Right ventricle myocardium inferior (tissue), 1 donor: ENCODE results near the gene DIAPH3. TPM values are rescaled to one million over a fixed set of nuclear protein-coding genes. Genes with fewer than 3 reads are reported as not detected.
"Not testable (repeated sequence)": the region's sequence is repeated elsewhere in the genome, so short reads cannot be mapped to it uniquely, and the experiment has no call there.

ENCODE experiments used
- ATAC-seq: fragments of 200-7000 bp; cut with Tn5 transposase; one replicate; pipeline ENCODE4 v1.9.1; 2020; ENCODE audit warnings: mild to moderate bottlenecking, moderate library complexity
- DNase-seq: peaks from one replicate; pipeline ENCODE4 v3.0.0; 2021; ENCODE audit errors: missing footprints
- intact Hi-C: fragments of 100-400 bp; cut with DNase I; formaldehyde crosslinking; loops from one replicate; pipeline ENCODE4 v1.11.0; 2022
- total RNA-seq: library from RNA; stranded (reverse); fragmentation: NEBNext Ultra II Directional; extraction: Animal tissue kit (Norgen Biotek cat#: 25700); gene quantifications from one replicate; pipeline ENCODE4 v1.2.1, GENCODE V29; 2021
- donor health status: DM: no; HTN: yes; CAD: no; lungs with severe emphysema.

Gene DIAPH3
- total RNA-seq, 1 donor from 2014 or later, result 0.46 TPM

- intact Hi-C loops, result no loop called here
- no peak for DNase-seq
- no peak for ATAC-seq
Observed at GRCh38 chr13:60051754-60052285, 111.9 kb downstream of the DIAPH3 start.

GRCh38 chr13:60048353-60048752, 115.4 kb downstream of the DIAPH3 start:
- intact Hi-C loops, ATAC-seq, DNase-seq: not testable (repeated sequence)

GRCh38 chr13:60047918-60048317, 115.8 kb downstream of the DIAPH3 start:
- no peak for ATAC-seq
- intact Hi-C loops, result no loop called here
- DNase-seq, result no peak

GRCh38 chr13:60044321-60044720, 119.4 kb downstream of the DIAPH3 start:
- intact Hi-C loops, result no loop called here

GRCh38 chr13:60043262-60043661, 120.5 kb downstream of the DIAPH3 start:
- ATAC-seq (no peak), DNase-seq (no peak)
- intact Hi-C loops, result no loop called here

More at GRCh38 chr13:60044321-60044720, 119.4 kb downstream of the DIAPH3 start:
- DNase-seq (no peak), ATAC-seq (no peak)

GRCh38 chr13:60040668-60041067, 123.1 kb downstream of the DIAPH3 start:
- intact Hi-C loops, ATAC-seq, DNase-seq: not testable (repeated sequence)

- ATAC-seq, result no peak
- intact Hi-C loops, result no loop called here
- DNase-seq, result no peak
Observed at GRCh38 chr13:60035874-60036273, 127.9 kb downstream of the DIAPH3 start.

GRCh38 chr13:60032851-60033250, 130.9 kb downstream of the DIAPH3 start:
- intact Hi-C loops, result no loop called here
- no peak for DNase-seq
- ATAC-seq, result no peak

- intact Hi-C loops, result no loop called here
- DNase-seq (no peak), ATAC-seq (peak; percentile 28)
Observed at GRCh38 chr13:60028021-60028420, 135.7 kb downstream of the DIAPH3 start.

- intact Hi-C loops, result no loop called here
- no peak for DNase-seq
- no peak for ATAC-seq
Observed at GRCh38 chr13:60026286-60026685, 137.4 kb downstream of the DIAPH3 start.

GRCh38 chr13:60020288-60020687, 143.4 kb downstream of the DIAPH3 start:
- DNase-seq, result no peak
- intact Hi-C loops, result no loop called here
- ATAC-seq, result no peak

GRCh38 chr13:60019119-60019993, 144.4 kb downstream of the DIAPH3 start:
- DNase-seq (no peak), ATAC-seq (no peak)
- intact Hi-C loops, result no loop called here

- DNase-seq (no peak), ATAC-seq (no peak)
- intact Hi-C loops, result no loop called here
Observed at GRCh38 chr13:60018536-60018935, 145.2 kb downstream of the DIAPH3 start.

GRCh38 chr13:60016229-60016628, 147.5 kb downstream of the DIAPH3 start:
- intact Hi-C loops, result no loop called here
- DNase-seq (no peak), ATAC-seq (no peak)

GRCh38 chr13:60013166-60013565, 150.6 kb downstream of the DIAPH3 start:
- ATAC-seq (no peak), DNase-seq (no peak)
- intact Hi-C loops, result no loop called here

- DNase-seq (no peak), ATAC-seq (no peak)
- intact Hi-C loops, result no loop called here
Observed at GRCh38 chr13:60012488-60012887, 151.2 kb downstream of the DIAPH3 start.

- intact Hi-C loops, result no loop called here
- no peak for ATAC-seq
Observed at GRCh38 chr13:60009300-60010253, 154.2 kb downstream of the DIAPH3 start.

GRCh38 chr13:60001889-60002288, 161.8 kb downstream of the DIAPH3 start:
- intact Hi-C loops, result no loop called here
- no peak for ATAC-seq
- no peak for DNase-seq

More at GRCh38 chr13:60009300-60010253, 154.2 kb downstream of the DIAPH3 start:
- DNase-seq, result no peak

GRCh38 chr13:60000976-60001375, 162.8 kb downstream of the DIAPH3 start:
- intact Hi-C loops, result no loop called here
- DNase-seq (no peak), ATAC-seq (no peak)
